NCI-H510A (cell line): Measurements from ENCODE around the gene FLAD1.

Experiments
- DNase-seq: peaks from one replicate; lab custom pipeline; 2025; lab: John Stamatoyannopoulos, UW

The FLAD1 gene

GRCh38 chr1:155004352-155005075 lies 21.4 kb downstream of the FLAD1 start:
- no peak for DNase-seq

- DNase-seq = no peak
Measured at GRCh38 chr1:155005076-155006011, 22.2 kb downstream of the FLAD1 start.

GRCh38 chr1:155006601-155007101 lies 23.5 kb downstream of the FLAD1 start:
- DNase-seq = no peak

GRCh38 chr1:155007251-155007828 lies 24.2 kb downstream of the FLAD1 start:
- DNase-seq = no peak

GRCh38 chr1:155008015-155008941 lies 25.1 kb downstream of the FLAD1 start:
- DNase-seq = no peak

GRCh38 chr1:155009221-155009711 lies 26.1 kb downstream of the FLAD1 start:
- no peak for DNase-seq

GRCh38 chr1:155009742-155010141 lies 26.6 kb downstream of the FLAD1 start:
- no peak for DNase-seq

- no peak for DNase-seq
Measured at GRCh38 chr1:155010211-155010918, 27.2 kb downstream of the FLAD1 start.

- DNase-seq = no peak
Measured at GRCh38 chr1:155011004-155011416, 27.9 kb downstream of the FLAD1 start.

GRCh38 chr1:155011437-155012025 lies 28.4 kb downstream of the FLAD1 start:
- DNase-seq = no peak

- peak; percentile 93 for DNase-seq
Measured at GRCh38 chr1:155012026-155012546, 28.9 kb downstream of the FLAD1 start.

- DNase-seq = no peak
Measured at GRCh38 chr1:155012776-155013602, 29.8 kb downstream of the FLAD1 start.

GRCh38 chr1:155013632-155014031 lies 30.5 kb downstream of the FLAD1 start:
- no peak for DNase-seq

GRCh38 chr1:155014709-155015508 lies 31.8 kb downstream of the FLAD1 start:
- no peak for DNase-seq

GRCh38 chr1:155015527-155016230 lies 32.5 kb downstream of the FLAD1 start:
- DNase-seq = no peak

- no peak for DNase-seq
Measured at GRCh38 chr1:155016231-155016831, 33.2 kb downstream of the FLAD1 start.
